Fibroblast of pulmonary artery (primary cell): ENCODE measurements around the gene LRRIQ3.

Source experiments
- DNase-seq: peaks from one replicate; pipeline ENCODE4 v3.0.0-alpha.2; 2010; ENCODE audit warnings: low read depth
- H3K4me3 ChIP-seq: replicated peaks from 2 replicates; pipeline ENCODE4 v1.5.1; 2011; ENCODE audit warnings: low read depth, mild to moderate bottlenecking, control low read depth, low read length, moderate library complexity
- TF ChIP-seq, protein P1 (sequence below): IDR thresholded peaks from 2 replicates; pipeline ENCODE4 v1.5.1; 2011; ENCODE audit warnings: mild to moderate bottlenecking, control low read depth, low read length, inconsistent platforms; ENCODE audit errors: missing control alignments

Gene LRRIQ3

DNA sequence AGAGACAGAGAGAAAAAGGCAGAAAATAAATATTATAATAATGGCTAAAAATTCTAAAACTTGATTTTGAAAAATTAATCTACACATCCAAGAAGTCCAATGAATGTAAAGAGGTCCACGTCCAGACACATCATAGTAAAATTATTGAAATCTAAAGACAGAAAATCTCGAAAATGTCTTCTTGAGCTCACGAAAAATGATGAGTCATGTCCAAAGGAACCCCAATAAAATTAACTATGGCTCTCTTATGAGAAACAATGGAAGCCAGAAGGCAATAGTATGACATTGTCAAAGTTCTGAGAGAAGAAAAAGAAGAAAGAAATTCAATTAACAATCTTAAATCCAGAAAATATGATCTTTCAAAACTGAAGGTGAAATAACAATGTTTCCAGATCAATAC is 84.6 kb downstream of the LRRIQ3 start:
- no peak overlapping the region for H3K4me3 ChIP-seq
- TF ChIP-seq, protein P1, sequence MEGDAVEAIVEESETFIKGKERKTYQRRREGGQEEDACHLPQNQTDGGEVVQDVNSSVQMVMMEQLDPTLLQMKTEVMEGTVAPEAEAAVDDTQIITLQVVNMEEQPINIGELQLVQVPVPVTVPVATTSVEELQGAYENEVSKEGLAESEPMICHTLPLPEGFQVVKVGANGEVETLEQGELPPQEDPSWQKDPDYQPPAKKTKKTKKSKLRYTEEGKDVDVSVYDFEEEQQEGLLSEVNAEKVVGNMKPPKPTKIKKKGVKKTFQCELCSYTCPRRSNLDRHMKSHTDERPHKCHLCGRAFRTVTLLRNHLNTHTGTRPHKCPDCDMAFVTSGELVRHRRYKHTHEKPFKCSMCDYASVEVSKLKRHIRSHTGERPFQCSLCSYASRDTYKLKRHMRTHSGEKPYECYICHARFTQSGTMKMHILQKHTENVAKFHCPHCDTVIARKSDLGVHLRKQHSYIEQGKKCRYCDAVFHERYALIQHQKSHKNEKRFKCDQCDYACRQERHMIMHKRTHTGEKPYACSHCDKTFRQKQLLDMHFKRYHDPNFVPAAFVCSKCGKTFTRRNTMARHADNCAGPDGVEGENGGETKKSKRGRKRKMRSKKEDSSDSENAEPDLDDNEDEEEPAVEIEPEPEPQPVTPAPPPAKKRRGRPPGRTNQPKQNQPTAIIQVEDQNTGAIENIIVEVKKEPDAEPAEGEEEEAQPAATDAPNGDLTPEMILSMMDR = no peak
- DNase-seq = no peak

DNA sequence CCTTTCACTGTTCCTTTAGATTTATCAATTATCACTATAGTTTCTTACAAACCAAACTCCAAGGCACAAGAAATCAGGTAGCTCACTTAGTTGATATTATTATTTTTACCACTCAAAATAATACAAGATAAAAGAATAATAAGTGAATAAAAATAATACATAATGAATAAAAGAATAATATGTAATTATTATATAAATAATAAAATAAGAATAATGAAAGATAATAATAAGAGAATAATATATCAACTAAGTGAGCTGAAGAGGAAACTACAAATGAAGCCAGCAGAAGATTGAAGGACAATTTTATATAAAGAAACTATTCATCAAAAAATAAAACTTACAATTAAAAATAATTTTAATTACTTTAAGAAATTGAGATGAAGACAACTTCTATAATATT is 90.6 kb downstream of the LRRIQ3 start:
- TF ChIP-seq, protein P1 = no peak
- DNase-seq = no peak
- no peak overlapping the region for H3K4me3 ChIP-seq

DNA sequence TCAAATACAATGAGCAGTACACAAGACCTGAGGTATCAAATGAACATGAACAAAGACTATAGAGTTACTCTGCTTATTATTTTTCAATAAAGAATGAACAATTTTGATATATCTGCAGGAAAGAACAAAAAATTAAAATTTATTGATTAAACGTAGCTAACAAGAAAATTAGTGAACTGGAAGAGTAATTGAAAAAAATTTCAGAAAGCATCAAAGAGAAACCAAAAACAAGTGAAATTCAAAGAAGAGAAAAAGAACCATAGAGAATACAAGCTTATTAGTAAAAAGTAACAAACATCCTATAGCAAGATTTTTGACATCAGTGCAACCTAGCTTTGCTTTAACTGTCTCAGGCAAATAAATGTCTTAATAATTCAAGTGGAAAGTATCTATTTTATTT is 106.6 kb downstream of the LRRIQ3 start:
- no peak for DNase-seq
- no peak overlapping the region for H3K4me3 ChIP-seq
- TF ChIP-seq, protein P1 = no peak

DNA sequence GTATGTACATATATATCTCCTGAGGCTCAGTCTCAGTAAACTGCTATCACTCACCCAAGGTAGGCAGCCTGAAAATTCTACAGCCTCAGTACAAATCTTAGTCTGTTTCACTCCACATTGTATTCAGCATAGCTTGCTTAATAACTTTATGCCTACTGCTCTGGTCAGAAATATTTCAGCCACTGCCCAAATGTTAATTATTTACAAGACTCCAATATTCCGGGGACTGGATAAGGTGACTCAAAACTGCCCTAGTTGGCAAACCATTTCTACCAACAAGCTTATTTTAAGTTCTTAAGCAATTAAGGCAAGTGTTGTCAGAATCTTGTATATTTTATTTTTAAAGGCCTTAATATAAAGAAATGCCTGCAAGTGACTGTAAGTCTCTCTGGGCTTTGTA is 114.8 kb downstream of the LRRIQ3 start:
- no peak overlapping the region for H3K4me3 ChIP-seq
- TF ChIP-seq, protein P1 = no peak
- DNase-seq = no peak

DNA sequence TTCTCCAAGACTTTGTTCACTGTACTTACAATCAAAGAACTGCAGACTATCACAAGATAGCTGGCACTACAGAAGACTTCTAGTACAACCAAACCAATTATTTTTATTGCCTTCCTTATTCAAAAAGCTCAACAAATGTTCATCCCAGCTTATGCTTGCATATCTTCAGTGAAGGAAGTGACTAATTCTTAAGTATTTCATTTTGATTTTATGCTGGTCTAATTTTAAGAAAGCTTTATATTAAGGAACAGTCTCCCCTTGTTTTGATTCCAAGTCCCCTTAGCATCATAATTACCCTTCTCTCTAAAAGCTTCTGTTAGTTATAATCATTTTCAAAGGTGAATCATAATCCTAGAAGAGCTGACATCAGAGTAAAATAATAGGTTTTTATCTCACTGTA is 132.9 kb downstream of the LRRIQ3 start:
- H3K4me3 ChIP-seq = no peak overlapping the region
- TF ChIP-seq, protein P1 = no peak
- DNase-seq = no peak

DNA sequence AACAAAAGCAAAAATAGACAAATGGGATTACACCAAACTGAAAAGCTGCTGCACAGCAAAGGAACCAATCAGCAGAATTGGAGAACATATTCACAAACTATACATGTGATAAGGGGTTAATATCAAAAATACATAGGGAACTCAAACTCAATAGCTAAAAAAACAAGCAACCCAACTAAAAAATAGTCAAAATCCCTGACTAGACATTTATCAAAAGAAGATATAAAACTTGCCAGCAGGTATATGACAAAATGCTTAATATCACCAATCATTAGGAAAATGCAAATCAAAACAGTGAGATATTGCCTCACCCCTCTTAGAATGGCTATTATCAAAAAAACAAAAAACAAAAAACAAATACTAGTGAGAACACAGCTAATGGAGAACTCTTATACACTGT is 140.3 kb downstream of the LRRIQ3 start:
- DNase-seq = no peak

DNA sequence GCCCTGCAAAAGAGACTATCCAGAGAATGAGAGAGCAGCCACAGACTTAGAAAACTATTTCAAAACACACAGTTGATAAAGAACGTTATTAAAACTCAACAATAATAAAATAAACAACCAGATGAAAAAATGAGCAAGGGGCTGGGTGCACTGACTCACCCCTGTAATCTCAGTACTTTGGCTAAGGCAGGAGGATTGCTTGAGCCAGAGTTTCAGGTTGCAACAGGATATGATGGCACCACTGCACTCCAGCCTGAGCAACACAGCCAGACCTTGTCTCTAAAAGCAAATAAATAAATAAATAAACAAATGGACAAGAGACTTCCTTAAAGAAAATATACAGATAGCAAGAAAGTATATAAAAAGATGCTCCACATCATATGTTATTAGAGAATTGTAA is 144.6 kb downstream of the LRRIQ3 start:
- no peak for DNase-seq

More for the DNA sequence above, 140.3 kb downstream of the LRRIQ3 start:
- TF ChIP-seq, protein P1 = no peak
- H3K4me3 ChIP-seq = no peak overlapping the region

More for the DNA sequence above, 144.6 kb downstream of the LRRIQ3 start:
- TF ChIP-seq, protein P1 = no peak
- no peak overlapping the region for H3K4me3 ChIP-seq
